Activated T-cell treated with anti-CD3 and anti-CD28 coated beads, Interleukin-2, amount 50 U/mL, for 1 hour (primary cell): ENCODE data around the gene SYNPO.

Experiments
- DNase-seq: peaks from one replicate; pipeline ENCODE4 v3.0.0-alpha.2; 2020

Gene SYNPO

DNA sequence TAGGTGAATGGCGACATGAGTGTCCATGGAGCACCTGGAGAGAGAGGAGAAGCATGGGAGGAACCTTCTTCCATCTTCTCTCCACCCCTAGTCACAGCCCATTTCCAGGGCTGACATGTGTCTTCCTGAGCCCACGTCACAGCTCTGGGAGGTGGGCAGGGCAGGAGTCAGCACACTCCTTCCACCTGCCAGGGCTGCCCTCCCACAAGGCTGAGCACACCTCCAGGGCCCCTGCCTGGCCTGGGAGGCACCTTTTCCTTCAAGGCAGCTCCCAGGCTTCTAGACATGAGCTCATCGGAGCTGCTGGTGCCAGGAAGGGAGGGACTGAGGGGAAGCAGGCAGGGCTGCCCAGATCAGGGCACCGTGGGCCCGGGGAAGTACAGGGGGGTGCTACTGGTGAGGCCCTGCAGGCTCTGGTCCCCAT lies 13.6 kb upstream of the SYNPO start:
- no peak for DNase-seq

DNA sequence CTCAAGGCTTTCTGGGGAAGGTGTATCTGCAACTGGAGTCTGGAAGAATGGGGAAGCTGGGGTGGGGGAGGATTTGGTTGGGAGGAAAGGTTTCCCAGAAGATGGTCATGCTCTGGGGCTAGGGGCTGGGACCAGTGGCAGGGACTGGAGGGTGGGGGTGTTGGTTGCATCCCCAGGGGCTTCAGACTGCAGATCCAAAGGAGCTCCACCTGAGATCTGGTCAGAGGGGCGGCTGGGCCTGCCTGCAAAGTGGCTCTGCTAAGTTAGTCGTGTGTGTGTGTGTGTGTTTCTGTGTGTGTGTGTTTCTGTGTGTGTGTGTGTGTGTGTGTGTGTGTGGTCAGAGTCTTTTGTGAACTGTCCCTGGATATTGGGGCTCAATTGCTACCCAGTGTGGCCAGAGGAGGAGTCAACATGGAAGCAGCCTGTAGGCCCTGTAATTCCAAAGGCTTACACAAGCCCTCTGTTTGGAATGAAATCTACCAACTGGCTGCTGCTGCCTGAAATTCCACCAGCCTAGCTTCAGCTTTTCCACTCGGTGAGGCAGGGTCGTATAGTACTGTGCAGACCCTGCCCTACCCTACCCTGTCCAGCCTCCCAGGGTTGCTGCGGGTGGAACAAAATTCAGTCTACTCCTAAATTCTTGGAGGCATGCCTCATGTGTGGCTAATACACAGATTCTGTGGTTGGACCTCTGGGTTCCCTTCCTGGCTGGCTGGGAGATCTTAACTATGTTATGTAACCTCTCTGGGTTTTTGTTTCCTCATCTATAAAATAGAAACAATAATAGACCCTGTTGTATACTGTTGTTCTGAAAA lies 12.5 kb upstream of the SYNPO start:
- no peak for DNase-seq

DNA sequence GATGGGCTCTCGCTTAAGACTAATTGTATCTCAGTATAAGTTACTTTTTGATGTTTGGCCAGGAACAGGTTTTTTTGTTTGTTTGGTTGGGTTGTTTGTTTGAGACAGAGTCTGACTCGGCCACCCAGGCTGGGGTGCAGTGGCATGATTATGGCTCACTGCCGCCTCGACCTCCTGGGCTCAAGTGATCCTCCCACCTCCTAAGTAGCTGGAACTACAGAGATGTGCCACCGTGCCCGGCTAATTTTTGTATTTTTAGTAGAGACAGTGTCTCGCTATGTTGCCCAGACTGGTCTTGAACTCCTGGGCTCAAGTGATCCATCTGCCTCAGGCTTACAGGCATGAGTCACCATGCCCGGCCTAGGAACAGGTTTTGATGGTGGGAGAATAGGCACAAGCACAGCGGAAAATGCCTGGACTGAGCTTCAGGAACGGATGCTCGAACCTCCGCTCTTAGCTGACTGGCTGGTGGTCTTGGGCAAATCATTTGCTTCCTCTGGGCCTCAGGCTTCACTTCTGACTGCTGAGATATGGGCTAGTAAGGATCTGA lies 11.4 kb upstream of the SYNPO start:
- DNase-seq, result no peak

DNA sequence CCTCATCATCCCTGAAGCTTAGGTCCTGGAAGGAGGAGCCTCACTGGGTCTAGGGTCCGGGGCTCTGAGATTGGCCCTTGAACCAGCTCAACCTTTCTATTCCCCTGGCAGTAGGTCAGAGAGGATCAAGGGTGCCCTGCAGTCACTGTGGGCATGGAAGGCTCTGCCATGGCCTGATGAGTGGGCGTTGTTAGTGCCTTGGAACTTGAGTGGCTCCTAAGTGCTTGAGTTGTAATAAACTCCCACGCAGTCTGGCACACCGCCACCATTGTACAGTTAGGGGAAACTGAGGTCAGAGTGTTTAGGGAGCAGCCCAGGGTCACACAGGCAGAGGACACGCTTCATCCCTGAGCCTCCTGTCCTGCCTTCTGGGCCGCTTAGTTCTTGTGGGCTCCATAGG lies 10.4 kb upstream of the SYNPO start:
- no peak for DNase-seq

DNA sequence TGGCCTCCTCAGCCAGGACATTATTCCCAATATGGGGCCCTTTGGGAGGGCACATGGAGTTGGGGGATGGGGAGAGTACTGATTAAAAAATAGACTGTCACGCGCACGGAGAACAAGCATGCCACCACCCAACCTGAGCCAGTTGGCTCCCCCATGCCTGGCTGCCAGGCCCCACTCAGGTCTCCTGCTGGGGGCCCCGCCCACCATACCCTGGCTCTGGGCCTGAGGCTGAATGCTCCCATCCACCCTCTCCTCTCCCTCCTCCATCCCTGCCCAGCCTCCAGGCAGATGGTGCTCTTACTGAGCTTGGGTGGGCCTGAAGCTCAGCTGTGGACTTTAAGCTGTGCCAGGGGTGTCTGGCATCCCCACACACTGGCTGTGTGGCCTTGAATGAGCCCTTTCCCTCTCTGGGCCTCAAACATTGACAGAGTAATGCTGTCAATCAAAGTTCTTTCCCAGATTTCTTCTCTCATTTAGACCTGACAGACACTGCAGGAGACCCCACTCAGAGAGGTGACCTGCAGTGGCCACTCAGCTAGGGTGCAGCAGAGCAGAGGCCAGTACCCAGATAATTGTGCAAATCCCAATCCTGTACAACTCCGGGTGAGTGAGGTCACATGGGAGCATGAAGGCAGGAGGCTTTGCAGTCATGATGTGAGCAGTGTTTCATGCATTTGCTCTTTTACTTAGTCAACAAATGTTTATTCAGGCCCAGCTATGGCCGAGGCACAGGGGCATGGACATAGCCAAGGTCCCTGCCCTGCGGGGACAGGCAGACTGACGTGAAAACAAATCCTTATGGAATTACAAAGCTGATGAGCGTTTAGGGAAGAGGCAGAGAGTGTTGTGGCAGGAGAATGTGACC lies 9.8 kb upstream of the SYNPO start:
- DNase-seq, result no peak

DNA sequence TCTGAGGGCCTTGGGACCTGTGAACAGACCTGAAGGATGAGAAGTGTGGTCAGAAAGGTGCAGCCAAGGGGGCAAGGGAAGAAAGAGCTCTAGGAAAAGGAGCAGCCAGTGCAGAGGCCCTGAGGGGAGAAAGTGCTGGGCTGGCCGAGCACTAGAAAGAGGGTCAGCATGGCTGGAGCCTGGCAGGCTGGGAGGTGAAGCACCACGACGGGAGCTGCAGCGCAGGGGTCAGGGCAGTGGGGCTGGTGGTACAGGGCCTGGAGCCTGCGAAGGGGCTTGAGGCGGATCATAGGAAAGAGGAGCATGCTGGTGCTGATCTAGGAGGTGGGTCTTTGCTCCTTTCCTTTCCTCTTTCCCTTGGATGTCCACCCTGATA lies 9.1 kb upstream of the SYNPO start:
- no peak for DNase-seq

DNA sequence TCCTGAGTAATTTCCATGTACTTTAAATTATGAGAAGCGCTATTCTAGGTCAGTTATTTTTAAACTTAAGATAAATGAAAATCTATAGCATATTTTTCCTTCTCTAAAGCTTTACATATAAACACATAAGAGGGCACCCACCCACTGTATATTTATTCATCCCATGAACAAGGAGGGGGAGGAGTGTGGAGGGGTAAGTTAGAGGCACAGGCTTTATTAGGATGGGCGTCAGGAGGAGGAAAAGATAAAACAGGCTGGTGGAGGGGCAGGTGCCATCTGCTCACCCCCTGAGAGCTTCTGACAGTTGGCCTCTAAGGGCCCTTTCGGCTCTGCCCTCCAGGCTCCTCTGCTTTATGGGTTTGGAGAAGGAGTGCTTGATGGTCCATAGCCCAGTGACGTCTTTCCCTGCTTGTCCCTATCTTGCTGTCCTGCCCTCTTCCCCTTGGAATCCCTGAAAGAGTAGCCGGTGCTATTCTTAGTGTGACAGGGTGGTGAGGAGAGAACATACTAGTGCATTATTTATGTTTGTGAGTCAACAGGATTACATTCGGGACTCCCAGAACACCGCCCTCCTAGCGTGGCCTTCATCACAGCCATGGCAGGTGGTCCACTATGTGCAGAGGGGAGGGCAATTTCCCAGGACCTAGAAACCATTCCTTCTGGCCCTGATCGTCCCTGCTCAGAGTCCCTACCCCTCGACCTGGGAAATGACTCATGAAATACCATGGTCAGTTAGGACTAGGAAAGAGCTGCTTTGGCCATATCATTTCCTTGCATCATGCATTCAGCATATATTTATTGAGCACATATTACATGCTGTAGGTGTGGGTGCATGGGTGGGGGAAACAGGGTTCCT lies 7.9 kb upstream of the SYNPO start:
- no peak for DNase-seq

DNA sequence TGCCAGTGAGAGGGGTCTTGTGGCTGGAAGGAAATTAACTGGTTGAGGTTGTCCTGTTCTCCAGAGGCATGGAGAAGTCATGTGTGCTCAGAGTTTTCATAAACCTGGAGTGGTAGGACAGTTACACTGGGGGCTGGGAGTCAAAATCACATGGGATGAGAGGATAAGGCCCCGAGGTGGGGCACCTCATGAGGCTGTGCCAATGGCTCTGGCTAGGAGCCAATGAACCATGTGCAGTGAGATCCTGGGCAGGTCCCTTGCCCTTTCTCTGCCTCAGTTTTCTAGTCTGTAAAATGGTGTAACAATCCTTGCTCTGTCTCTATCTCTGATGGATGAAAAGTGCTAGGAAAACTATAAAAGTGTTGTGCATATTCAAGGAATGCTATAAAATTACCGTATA lies 7.0 kb upstream of the SYNPO start:
- no peak for DNase-seq

DNA sequence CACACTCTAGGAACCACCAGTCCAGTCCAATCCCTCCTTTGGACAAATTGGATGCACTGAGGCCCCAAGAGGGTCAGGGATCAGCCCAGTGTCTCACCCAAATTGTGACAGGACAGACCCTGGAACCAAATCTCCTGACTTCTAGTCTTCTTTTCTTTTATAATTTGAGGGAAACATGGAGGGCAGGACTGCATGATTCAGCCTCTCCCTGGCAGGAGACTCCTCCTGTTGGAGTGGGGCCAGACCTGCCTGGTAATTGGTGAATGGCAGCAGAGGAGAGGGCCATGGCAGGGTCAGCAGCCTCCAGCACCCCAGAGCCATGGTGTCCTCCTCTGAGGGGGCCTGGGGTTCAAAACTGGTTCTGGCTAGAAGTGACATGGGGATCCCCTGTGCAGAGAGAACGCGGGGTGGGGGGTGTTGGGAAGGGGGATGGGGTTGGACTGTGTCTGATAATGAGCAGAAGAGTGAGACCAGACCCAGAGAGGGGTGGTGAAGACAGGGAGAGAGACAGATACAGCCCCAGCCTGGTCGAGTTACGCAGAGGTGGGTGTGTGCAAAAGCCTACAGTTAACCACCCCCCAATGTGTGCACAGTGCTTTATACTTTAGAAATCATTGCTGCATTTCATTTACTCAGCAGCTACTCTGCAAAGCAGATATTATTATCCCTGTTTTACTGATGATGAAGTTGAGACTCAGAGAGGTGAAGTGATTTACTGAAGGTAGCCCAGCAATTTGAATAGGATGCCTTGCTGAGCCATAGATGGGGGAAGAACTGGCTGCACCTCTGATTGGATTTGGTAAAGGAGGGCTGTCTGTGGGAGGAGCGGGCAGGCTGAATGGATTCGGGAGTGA lies 3.8 kb upstream of the SYNPO start:
- DNase-seq, result no peak

DNA sequence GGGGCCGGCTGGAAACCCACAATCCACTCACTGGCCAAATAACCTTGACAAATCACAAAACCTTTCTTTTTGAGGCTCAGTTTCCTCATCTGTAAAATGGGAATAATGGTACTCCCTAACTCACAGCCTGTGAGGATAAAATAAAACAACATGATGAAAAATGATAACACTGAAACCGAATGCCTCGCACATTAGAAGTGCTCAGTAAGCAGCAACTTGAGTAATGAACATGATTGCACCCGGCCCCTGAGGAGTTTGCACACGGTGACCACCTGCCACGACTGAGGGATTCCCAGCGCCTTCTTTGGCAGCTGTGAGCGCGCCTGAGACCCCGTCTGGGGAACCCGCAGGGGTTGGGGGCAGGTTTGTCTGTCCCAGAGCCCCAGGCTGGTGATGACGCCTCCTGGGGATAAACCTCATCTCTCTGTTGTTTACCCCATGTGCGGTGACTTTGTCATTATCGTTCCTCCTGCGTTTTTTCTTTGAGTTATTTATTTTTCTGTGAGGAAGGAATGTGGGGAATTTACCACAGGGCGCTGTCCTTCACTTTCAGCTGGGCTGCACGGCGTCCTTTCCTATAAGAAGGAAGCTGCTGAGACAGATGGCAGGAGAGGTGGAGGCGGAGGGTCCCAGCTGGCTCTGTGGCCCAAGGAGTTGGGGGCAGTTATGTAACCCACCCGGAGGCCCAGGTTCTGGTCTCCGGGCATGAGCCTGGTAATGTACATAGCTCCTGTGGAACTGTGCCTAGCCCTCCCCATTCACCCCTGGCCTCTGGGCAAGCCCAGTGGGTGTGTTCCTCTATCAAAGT lies 3.0 kb upstream of the SYNPO start:
- no peak for DNase-seq

DNA sequence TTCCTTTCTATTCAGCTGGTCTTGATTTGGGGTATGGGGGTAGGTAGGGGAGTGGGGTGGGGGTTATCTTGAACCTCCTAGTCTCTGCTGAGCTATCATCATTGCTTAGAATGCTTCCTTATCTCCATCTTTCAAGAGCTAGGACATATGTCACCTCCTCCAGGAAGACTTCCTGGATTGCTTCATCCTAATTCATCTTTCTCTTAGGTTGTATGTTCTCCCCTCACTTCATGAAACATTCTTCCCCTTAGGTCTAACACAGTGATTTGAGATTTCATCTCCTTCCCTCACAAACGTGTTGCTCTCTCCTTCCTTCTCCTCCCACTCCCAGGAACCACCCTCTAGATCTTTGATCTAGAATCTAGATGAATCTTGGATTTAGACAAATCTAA lies 2.4 kb upstream of the SYNPO start:
- DNase-seq, result no peak

DNA sequence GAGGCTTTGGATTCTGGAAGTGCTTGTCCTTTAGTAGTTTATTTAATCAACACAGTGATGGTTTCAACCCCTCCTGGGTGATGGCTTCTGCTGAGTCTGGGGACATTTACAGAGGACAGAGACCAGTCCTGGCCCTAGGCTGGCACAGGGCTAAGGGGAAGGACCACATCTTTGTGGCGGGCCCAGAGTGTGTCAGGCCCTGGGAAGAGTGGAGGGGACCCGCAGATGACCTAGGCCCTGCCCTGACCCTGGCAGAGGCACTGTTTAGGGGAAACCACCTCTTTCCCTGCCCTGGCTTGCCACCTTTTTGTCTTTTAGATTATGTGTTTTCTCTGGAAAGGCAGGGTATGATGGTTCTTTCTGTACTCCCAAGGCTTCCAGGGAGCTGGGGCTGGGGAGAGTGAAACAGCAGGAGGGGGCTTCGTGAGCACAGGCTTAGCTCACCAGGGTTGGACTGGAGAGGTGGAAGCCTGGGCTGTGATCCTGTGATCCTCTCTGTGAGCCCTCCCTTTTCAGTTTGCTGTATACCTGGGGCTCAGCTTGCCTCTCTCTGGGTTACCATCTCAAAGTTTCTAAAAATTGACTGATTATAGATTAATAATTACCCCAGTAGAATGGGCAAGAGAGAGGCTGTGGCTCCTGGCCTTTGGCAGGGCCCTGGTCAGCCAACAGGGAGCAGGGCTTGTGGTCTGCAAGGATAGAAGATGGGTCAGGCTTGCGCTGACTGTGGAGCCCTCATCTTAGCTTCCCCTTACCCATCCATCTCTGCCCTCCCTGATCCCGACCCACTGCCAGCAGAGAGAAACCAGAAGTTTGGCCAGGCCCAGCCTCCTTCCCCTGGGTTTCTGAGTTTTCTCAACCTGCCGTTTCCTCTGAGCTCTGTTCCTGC lies 1.7 kb upstream of the SYNPO start:
- no peak for DNase-seq

DNA sequence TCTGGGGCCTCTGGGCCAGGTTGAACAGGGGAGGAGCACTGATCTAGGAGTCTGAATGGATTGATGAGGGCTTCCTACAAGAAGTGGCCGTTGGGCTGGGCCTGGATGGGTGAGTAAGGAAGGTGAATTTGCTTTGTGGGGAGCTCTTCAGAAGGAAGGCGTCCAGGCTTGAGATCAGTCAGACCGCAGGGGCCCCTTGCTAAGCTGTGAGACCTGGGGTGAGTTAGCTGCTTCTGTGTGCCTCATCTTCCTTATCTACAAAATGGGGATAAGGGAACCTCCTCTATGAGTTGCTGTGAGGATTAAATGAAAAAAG lies 1.1 kb upstream of the SYNPO start:
- DNase-seq, result no peak

DNA sequence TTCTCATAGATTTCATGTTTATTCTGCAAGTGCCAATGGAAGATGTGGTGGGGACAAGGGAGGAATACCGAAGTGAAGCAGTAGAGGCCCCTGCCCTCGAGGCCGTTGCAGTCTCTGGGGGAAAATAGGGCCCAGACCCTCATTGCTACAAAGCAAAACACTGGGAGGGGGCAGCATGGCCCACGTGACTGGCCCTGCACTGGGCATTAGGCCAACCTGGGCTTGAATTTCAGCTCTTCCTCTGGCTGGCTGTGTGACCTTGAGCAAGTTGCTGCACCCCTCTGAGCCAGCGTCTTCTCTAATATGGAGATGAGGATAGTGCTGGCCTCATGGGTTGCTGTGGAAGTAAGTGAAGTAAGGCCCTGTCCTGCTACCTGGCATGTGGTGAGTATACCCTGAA lies 709 bp upstream of the SYNPO start:
- no peak for DNase-seq

DNA sequence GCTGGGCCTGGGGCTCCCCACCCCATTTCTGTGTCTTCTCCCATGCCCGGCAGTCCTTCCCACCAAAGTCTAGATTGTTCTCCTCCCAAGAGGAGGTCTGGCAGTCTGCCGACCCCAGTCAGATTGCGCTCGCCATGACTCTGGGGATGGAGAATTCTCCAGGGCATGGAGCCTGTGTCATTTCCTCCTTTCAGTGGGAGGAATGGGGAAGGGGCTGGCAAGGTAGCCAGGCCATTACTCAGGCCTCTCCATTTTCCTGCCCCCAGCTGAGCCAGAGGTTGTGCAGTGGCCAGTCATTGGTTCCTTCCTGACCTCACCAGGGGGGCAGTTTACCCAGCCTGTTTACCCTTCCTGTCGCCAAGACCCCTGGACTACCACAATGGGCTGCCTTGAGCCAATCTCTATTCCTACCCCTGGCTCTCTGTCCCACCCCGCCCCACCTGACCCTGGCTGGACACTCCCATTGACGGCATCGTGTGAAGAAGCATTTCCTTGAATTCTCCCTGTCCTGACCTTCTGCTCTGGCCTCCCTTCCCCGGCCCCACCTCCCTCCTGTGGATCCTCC lies 628 bp downstream of the SYNPO start:
- no peak for DNase-seq

DNA sequence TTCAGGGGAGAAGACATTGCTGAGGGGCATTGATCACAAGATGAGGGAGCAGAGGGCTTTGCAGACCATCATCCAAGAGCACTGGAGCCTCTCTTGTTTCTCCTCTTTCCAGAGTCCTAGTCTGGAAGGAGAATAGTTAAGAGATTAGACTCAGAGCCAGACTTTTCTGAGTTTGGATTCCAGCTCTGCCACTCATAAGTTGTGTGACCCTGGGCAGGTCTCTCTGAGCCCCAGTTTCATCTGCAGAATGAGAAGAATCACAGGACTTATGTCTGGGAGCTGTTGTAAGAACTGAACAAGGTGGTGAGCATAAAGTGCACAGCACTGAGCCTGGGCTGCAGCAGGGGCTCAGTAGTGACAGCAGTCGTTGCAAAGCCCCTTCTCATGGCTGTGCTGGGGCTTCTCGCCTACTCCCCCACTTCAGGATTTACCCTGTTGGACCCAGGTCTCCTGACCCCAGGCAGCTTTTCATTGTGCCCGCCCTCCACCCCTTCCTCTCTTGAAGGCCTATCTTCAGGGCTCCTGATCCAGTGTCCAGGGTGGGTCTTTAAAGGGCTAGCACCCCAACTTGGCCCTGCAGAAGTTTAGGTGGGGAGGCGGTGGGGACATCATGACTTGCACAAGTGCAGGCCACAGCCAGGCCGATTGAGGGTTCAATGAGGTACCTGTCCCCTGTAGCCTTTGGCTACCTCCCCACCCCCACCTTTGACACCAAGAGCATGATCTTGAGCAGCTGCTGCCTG lies 1.5 kb downstream of the SYNPO start:
- no peak for DNase-seq

DNA sequence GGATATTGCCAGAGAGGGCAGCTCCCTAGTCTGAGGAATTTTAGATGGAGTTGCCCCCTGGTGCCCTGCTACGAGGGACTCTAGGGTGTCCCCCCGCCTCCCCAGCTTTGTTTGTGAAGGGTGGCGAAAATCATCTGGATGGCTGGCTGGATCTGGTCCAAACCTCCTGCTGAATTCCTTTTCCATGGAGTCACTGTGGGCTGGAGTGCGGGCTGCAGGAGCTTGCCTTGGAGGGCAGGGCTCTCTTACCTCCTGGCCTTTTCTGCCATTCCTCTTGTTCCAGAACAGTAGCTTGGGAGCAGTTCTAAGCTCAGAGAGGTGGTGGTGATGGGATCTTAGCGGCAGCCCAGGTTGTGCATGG lies 2.1 kb downstream of the SYNPO start:
- no peak for DNase-seq

DNA sequence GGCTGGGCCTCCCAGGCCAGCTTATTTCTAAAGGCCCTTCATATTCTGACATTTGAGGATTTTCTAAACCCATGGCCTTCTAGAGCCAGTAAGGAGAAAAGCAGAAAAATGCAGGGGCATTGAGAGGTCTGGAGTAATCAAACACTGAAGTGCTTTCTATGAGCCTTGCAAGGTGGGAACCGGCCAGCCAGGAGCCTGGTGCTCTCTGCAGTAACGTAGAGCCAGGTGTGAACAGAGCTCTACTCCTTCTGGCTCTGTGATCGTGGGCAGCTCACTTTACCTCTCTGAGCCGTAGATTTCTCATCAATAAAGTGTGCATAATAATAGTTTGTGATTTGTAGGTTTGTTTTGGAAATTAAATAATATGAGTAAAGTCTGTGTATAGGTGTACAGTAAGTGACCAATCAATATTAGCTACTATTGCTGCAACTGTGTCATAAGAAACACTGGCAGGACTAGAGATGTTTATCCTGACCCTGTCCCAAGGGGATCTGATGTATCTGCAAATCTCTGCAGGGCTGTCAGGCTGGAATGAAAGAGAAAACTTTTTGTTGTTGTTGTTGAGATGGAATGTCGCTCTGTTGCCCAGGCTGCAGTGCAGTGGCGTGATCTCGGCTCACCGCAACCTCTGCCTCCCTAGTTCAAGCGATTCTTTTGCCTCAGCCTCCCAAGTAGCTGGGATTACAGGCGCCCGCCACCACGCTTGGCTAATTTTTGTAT lies 2.7 kb downstream of the SYNPO start:
- no peak for DNase-seq

DNA sequence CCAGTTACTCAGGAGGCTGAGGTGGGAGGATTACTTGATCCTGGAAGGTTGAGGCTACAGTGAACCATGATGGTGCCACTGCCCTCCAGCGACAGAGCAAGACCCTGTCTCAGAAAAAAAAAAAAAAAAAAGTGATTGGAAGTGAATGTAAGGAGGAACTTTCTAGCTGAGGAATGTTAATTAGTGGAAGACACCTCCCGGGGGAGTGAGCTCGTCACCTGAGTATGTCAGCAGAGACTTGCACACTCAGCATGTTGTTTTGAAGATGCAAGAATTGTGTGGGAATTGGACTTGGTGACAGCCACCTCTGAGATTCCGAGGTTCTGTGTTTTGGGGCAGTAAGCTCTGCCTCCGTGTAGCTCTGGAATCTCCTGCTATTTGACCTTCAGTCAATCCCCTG lies 3.6 kb downstream of the SYNPO start:
- DNase-seq, result no peak
